Activated CD4-positive, alpha-beta T cell treated with anti-CD3 and anti-CD28 coated beads, Interleukin-2, amount 10 ng/mL, durations not matched to agents 24 days and 14 days (primary cell): ENCODE measurements around the gene RADIL. TPM values are rescaled to one million over a fixed set of nuclear protein-coding genes. Genes with fewer than 3 reads are reported as not detected.

ENCODE experiments used
- DNase-seq: peaks from one replicate; pipeline ENCODE4 v3.0.0; 2022
- H3K27ac Mint-ChIP-seq: one replicate; pipeline ENCODE4 v1.8.0; 2022; ENCODE audit warnings: mild to moderate bottlenecking, mixed read lengths
- H3K27me3 Mint-ChIP-seq: one replicate; pipeline ENCODE4 v1.8.0; 2022; ENCODE audit warnings: mixed read lengths
- H3K36me3 Mint-ChIP-seq: one replicate; pipeline ENCODE4 v1.8.0; 2022; ENCODE audit warnings: low read depth, mild to moderate bottlenecking, mixed read lengths
- H3K4me1 Mint-ChIP-seq: one replicate; pipeline ENCODE4 v1.8.0; 2021; ENCODE audit warnings: mixed read lengths
- H3K4me3 Mint-ChIP-seq: one replicate; pipeline ENCODE4 v1.8.0; 2022; ENCODE audit warnings: mild to moderate bottlenecking, moderate library complexity, mixed read lengths
- H3K9me3 Mint-ChIP-seq: one replicate; pipeline ENCODE4 v1.8.0; 2021; ENCODE audit warnings: mixed read lengths
- intact Hi-C: fragments of 100-400 bp; cut with micrococcal nuclease; formaldehyde crosslinking; loops from one replicate; pipeline ENCODE4 v1.15.1; 2023
- total RNA-seq: library from RNA; stranded (reverse); gene quantifications from 2 replicates; pipeline ENCODE4 v1.2.3, GENCODE V29; 2022

Gene RADIL
- total RNA-seq, 1 donor from 2014 or later: 0.14 TPM

- Mint-ChIP-seq H3K27me3 (peaks cover 9% of the 10 kb centered on the region), H3K4me1 (no peaks in the 10 kb centered on the region), H3K27ac (no peak overlapping the region), H3K36me3 (no peaks in the 10 kb centered on the region), H3K9me3 (no peaks in the 10 kb centered on the region), H3K4me3 (no peak overlapping the region)
- intact Hi-C loops: no loop called here
- no peak for DNase-seq
Measured at GRCh38 chr7:4876586-4876985, 6.9 kb downstream of the RADIL start.

DNA sequence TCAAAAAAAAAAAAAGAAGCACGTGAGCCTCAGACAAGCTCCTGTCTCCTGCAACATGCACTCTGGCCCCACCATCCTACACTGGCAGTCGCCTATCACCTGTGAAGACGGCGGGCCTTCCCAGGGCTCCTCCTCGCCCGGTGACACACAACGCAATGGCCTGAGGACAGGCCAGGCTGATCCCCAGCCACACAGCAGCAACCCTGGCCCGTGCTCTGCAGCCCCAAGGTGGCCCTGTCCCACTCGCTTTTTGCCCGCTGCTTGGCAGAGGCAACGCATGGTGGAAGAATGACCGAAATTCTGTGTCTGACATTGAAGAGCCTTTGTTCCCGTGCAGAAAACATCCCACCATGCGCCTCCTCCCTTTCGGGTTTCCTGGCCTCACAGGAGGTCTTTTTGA lies 8.1 kb downstream of the RADIL start:
- H3K27ac Mint-ChIP-seq: no peak overlapping the region
- no peaks in the 10 kb centered on the region for H3K9me3 Mint-ChIP-seq
- intact Hi-C loops: no loop called here
- H3K4me3 Mint-ChIP-seq: no peak overlapping the region
- peaks cover 4% of the 10 kb centered on the region for H3K4me1 Mint-ChIP-seq
- no peaks in the 10 kb centered on the region for H3K36me3 Mint-ChIP-seq
- peaks cover 14% of the 10 kb centered on the region for H3K27me3 Mint-ChIP-seq
- DNase-seq: no peak

DNA sequence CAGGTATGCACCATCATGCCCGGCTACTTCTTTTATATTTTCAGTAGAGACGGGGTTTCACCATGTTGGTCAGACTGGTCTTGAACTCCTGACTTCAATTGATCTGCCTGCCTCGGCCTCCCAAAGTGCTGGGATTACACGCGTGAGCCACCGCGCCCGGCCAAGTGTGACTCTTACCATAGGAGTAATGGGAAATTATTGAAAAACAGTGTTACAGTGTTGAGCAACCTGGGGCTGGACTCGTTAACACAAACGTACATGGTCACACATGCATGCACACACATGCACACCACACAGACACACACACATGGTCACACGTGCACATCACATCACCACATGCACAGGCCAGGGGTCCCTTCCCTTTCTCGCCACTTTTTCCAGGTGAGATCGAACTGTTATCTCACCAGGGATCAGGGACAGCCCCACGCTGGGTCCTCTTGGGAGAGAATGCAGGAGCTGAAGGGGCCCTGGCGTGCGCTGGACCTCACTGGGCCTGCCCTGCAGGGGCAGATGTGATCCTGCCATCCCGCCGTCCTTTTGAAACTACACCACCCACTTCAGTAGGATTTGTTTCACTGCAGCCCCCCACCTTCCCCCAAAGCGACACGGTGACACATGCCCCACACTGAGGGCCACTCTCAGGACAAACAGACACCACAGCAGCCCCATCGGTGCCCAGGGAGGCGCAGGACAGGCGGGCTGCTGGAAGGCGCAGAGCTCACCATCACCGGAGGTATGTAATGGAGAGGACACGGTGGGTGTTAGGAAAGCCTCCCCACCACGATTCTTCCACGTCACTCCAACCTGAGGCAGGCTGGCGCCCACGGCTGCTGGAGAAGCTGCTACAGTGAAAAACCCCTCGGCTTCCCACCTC lies 10.2 kb downstream of the RADIL start:
- Mint-ChIP-seq H3K27ac (no peak overlapping the region), H3K36me3 (no peaks in the 10 kb centered on the region), H3K27me3 (peaks cover 17% of the 10 kb centered on the region), H3K4me1 (peaks cover 4% of the 10 kb centered on the region), H3K4me3 (no peak overlapping the region), H3K9me3 (no peaks in the 10 kb centered on the region)
- intact Hi-C loops: no loop called here
- DNase-seq: no peak

DNA sequence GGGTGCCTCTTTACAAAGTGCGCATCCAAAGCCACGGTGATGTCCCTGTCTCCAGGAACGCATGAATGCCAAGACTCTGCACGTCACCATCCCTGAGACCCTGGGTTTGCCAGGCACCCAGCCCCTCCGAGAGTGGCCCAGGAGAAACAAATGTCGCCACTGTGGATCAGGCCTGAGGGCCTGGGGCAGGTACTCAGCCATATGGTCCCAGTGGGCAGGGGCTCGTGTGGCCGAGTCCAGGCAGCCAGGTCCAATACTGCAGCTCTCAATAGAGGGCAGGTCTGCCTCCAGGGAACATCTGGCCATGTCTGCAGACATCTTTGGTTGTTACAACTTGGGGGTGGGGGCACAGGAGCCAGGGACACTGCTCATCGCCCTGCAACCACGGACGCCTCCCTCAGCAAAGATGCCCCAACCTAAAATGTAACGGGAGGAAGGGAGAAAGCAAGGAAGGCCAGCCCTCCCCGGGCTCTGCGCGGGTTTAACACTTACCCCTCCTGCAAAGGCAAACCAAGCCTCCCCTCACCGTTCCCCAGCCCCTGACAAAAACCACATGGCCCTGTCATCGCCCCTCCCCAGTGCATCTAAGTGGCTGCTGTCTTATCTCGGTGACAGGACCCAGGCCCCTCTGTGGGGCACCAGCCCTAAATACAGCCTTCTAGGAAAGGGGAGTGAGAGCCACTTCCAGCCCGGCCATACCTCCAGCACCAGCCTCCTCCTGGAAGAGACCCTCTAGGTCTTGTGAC lies 11.4 kb downstream of the RADIL start:
- no peak for DNase-seq
- peaks cover 17% of the 10 kb centered on the region for H3K27me3 Mint-ChIP-seq
- intact Hi-C loops: no loop called here
- H3K4me1 Mint-ChIP-seq: peaks cover 4% of the 10 kb centered on the region
- H3K9me3 Mint-ChIP-seq: no peaks in the 10 kb centered on the region
- no peak overlapping the region for H3K27ac Mint-ChIP-seq
- no peak overlapping the region for H3K4me3 Mint-ChIP-seq
- no peaks in the 10 kb centered on the region for H3K36me3 Mint-ChIP-seq

- H3K27ac Mint-ChIP-seq: no peak overlapping the region
- no peaks in the 10 kb centered on the region for H3K9me3 Mint-ChIP-seq
- H3K4me1 Mint-ChIP-seq: peaks cover 4% of the 10 kb centered on the region
- no peak overlapping the region for H3K4me3 Mint-ChIP-seq
- DNase-seq: no peak
- H3K27me3 Mint-ChIP-seq: peaks cover 21% of the 10 kb centered on the region
- no peaks in the 10 kb centered on the region for H3K36me3 Mint-ChIP-seq
- intact Hi-C loops: no loop called here
Measured at GRCh38 chr7:4871056-4871680, 12.3 kb downstream of the RADIL start.

GRCh38 chr7:4868493-4868892 lies 15.0 kb downstream of the RADIL start:
- Mint-ChIP-seq H3K4me3 (no peak overlapping the region), H3K36me3 (no peaks in the 10 kb centered on the region), H3K27ac (no peak overlapping the region), H3K4me1 (peaks cover 4% of the 10 kb centered on the region), H3K9me3 (peaks cover 6% of the 10 kb centered on the region), H3K27me3 (peaks cover 41% of the 10 kb centered on the region)
- DNase-seq: no peak
- intact Hi-C loops: no loop called here

DNA sequence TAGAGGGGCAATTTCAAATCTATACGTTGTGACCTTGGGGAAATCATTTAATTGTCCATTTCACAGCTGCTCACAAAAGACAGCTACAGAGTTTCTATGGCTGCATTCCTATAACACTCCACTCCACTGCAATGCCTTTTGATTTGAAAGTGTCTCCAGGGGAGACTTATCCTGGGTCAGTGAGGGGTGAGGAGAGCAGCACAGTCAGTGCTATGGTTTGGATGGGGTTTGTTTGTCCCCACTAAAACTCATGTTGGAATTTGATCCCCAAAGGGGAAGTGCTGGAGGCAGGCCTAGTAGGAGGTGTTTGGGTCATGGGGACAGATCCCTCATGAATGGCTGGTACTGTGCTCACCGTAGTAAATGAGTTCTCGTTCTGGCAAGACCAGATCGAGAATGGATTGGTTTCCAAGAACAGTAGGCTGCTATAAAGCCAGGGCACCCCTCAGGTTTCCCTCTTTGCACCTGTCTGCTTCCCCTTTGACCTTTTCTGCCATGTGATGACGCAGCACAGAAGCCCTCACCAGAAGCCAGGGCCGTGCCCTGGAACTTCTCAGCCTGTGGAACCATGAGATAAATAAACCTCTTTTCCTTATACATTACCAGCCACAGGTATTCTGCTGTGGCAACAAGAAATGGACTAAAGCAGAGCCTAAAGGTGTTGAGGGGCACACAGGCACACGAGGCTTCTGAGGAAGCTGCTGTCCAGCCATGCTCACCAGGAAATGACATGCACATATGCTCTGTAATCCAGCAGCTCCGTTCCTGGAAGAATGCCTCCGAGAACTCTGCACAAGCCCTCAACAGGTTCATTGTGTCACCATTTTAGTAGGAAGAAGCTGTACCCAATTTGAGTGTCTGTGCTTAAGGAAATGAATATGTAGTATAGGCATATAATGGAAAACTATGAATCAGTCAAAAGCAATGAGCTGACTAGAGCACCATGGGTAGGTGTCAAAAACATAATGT lies 16.7 kb downstream of the RADIL start:
- DNase-seq: no peak
- intact Hi-C loops: no loop called here
- H3K27me3 Mint-ChIP-seq: peaks cover 49% of the 10 kb centered on the region

DNA sequence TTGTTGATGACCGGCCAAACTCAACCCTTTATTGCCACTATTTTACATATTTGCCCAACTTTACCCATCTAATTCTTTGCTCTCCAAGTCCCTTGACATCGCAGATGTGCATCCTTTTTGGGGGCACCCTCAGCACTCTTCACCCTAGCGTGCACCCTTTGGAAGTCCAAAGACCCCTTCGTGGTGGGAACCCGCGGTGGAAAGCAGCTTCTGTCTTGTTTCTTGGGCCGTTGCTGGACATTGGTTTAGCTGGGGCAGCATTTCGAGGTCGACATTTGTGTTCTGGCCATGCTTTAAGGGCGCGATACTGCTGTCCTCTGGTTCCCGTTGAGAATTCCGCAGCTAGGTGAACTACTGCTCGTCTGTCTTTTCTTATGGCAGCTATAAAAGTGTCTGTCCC lies 21.4 kb downstream of the RADIL start:
- no peaks in the 10 kb centered on the region for H3K36me3 Mint-ChIP-seq
- no peak for DNase-seq
- H3K27ac Mint-ChIP-seq: no peak overlapping the region
- peaks cover 10% of the 10 kb centered on the region for H3K9me3 Mint-ChIP-seq
- H3K4me3 Mint-ChIP-seq: no peak overlapping the region
- H3K27me3 Mint-ChIP-seq: peaks cover 66% of the 10 kb centered on the region
- no peaks in the 10 kb centered on the region for H3K4me1 Mint-ChIP-seq
- intact Hi-C loops: no loop called here

More for the DNA sequence above, 16.7 kb downstream of the RADIL start:
- H3K4me1 Mint-ChIP-seq: peaks cover 4% of the 10 kb centered on the region
- H3K36me3 Mint-ChIP-seq: no peaks in the 10 kb centered on the region
- H3K9me3 Mint-ChIP-seq: peaks cover 6% of the 10 kb centered on the region
- H3K27ac Mint-ChIP-seq: no peak overlapping the region
- H3K4me3 Mint-ChIP-seq: no peak overlapping the region

DNA sequence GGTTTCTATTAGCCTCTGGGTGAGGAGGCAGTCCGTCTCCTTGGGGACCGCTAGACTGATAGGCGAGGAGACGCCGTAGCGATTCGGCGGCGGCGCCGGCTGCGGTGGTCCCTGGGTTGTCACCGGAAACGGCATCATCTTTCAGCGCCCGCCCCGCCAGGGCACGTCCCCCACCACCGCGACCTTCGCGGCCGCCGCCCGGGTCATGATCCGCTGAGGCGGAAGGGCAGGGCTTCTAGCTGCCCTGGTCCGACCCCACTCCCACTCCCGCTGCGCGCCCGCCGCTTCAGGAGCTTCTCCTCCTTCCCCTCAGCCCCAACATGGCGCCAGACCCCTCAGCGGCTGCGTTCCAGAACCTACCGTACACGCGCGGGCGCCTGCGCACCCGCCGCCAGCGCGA lies 21.8 kb downstream of the RADIL start, which contains the start of gene PAPOLB:
Gene PAPOLB (minus strand): TSS at position 358 of the 400 bp plus-strand sequence. CDS start 220 bp downstream, at position 138.
- H3K4me3 Mint-ChIP-seq: no peak within 1 kb of the TSS
- DNase-seq: no peak
- peaks cover 69% of the 10 kb centered on the region for H3K27me3 Mint-ChIP-seq
- intact Hi-C loops: no loop called here
- no peaks in the 10 kb centered on the region for H3K4me1 Mint-ChIP-seq
- H3K27ac Mint-ChIP-seq: no peak within 1 kb of the TSS
- no peaks in the 10 kb centered on the region for H3K36me3 Mint-ChIP-seq
- H3K9me3 Mint-ChIP-seq: peaks cover 10% of the 10 kb centered on the region

DNA sequence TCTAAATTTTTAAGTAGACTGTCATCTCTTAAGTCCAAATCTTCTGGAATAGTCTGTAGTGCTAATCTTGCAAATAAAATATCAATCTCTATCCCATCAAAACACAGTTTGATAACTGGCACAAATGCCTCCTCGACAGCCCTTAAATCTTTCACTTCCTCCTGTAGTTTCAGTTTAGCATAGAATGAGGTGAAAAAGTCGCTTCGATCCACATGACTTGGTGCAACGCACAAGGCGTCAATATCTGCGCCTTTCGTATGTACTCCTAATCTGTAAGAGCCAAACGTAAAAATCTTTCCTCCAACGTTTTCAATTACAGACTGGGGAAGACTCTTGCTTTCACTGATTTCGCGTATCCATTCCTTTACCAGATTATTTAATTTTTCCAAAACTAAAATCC lies 22.3 kb downstream of the RADIL start:
- DNase-seq: no peak
- Mint-ChIP-seq H3K27me3 (peaks cover 66% of the 10 kb centered on the region), H3K36me3 (no peaks in the 10 kb centered on the region), H3K9me3 (peaks cover 10% of the 10 kb centered on the region), H3K4me1 (no peaks in the 10 kb centered on the region), H3K4me3 (no peak overlapping the region), H3K27ac (no peak overlapping the region)
- intact Hi-C loops: no loop called here

- intact Hi-C loops: no loop called here
- Mint-ChIP-seq H3K27me3 (peaks cover 34% of the 10 kb centered on the region), H3K4me3 (no peak overlapping the region), H3K4me1 (no peaks in the 10 kb centered on the region), H3K27ac (no peak overlapping the region), H3K36me3 (no peaks in the 10 kb centered on the region), H3K9me3 (peaks cover 4% of the 10 kb centered on the region)
- DNase-seq: no peak
Measured at GRCh38 chr7:4857189-4857588, 26.3 kb downstream of the RADIL start.

DNA sequence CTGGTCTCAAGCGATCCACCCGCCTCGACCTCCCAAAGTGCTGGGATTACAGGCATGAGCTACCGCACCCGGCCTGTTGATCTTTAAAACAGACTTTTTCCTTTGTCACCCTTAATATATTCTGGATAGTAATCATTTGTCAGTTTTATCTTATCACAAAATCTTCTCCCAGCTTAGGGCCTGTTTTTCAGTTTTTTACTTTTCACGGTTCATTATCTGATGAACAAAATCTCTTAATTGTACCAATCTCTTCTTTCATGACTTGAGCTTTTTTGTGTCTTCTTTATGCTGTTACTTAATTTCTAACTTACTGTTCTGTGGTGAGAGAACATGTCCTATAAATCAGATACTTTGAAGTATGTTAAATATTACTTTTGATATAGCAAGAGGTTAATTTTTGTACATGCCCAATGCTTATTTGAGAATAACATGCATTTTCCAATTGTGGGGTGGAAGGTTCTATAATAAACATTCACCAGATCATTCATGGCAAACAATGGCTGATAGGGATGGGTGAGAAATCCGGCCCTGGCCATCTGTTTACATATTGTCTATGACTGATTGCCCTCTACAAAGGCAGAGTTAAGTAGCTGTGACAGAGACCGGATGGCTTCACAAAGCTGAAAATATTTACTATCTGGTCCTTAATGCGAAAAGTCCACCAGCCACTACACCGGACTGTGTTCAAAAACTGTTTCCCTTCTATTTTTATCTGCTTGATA lies 27.0 kb downstream of the RADIL start:
- peaks cover 3% of the 10 kb centered on the region for H3K4me1 Mint-ChIP-seq
- H3K9me3 Mint-ChIP-seq: peaks cover 4% of the 10 kb centered on the region
- H3K4me3 Mint-ChIP-seq: no peak overlapping the region
- H3K27ac Mint-ChIP-seq: no peak overlapping the region
- intact Hi-C loops: no loop called here
- DNase-seq: no peak
- H3K27me3 Mint-ChIP-seq: peaks cover 32% of the 10 kb centered on the region
- H3K36me3 Mint-ChIP-seq: no peaks in the 10 kb centered on the region

GRCh38 chr7:4854916-4855315 lies 28.6 kb downstream of the RADIL start:
- H3K27ac Mint-ChIP-seq: no peak overlapping the region
- H3K9me3 Mint-ChIP-seq: no peaks in the 10 kb centered on the region
- H3K27me3 Mint-ChIP-seq: peaks cover 18% of the 10 kb centered on the region
- H3K4me1 Mint-ChIP-seq: peaks cover 6% of the 10 kb centered on the region
- intact Hi-C loops: no loop called here
- H3K4me3 Mint-ChIP-seq: no peak overlapping the region
- no peaks in the 10 kb centered on the region for H3K36me3 Mint-ChIP-seq
- no peak for DNase-seq
